HPDE6-E6E7 (cell line): ENCODE data around the gene CEBPA.
A peak's percentile ranks its signal among the peaks of the same experiment; 100 is the strongest.
"Not testable (repeated sequence)": the region's sequence is repeated elsewhere in the genome, so short reads cannot be mapped to it uniquely, and the experiment has no call there.

Experiments used
- DNase-seq: peaks from one replicate; pipeline ENCODE4 v3.0.0; 2011; ENCODE audit warnings: missing footprints; ENCODE audit errors: extremely low spot score

The CEBPA gene

DNA sequence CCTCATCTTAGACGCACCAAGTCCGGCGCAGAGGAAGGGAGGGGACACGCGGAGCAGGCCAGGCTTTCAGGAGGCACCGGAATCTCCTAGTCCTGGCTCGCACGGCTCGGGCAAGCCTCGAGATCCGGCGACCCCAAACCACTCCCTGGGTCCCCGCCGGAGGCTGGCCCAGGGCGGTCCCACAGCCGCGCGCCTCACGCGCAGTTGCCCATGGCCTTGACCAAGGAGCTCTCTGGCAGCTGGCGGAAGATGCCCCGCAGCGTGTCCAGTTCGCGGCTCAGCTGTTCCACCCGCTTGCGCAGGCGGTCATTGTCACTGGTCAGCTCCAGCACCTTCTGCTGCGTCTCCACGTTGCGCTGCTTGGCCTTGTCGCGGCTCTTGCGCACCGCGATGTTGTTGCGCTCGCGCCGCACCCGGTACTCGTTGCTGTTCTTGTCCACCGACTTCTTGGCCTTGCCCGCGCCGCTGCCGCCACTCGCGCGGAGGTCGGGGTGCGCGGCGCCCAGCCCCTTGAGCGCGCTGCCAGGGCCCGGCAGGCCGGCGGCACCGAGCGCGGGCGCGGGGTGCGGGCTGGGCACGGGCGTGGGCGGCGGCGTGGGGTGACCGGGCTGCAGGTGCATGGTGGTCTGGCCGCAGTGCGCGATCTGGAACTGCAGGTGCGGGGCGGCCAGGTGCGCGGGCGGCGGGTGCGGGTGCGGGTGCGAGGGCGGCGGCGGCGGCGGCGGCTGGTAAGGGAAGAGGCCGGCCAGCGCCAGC, 1.0 kb downstream of the CEBPA start:
- no peak for DNase-seq

GRCh38 chr19:33300894-33301143, 1.5 kb downstream of the CEBPA start:
- no peak for DNase-seq

DNA sequence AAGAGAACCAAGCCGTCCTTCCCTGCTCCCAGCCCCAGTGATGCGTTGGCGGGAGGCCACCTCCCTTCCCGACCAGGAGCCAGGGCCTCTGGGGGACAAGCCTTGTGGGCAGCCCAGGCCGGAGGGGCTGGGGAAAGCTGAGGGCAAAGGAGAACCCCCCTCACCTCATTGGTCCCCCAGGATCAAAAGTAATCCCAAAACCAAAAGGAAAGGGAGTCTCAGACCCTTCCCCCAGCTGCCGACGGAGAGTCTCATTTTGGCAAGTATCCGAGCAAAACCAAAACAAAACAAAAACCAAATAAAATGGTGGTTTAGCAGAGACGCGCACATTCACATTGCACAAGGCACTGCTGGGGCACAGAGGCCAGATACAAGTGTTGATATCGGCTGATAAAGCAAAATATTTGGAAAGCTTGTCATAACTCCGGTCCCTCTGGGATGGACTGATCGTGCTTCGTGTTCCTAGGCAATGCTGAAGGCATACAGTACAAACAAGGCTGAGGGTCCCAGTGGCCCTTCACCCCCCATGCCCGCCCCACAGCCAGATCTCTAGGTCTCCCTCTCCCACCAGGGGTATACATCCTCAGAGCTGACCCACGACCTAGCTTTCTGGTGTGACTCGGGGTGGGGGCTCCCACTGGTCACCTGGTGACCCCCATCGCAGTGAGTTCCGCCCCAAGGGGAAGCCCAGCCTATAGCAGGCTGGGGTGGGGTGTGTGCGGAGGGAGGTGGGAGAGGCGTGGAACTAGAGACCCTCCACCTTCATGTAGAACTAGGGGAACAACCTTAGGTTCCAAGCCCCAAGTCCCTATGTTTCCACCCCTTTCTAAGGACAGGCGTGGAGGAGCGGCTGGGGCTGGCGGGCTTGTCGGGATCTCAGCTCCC, 2.1 kb downstream of the CEBPA start:
- DNase-seq = no peak

- DNase-seq = no peak
Measured at GRCh38 chr19:33299051-33299688, 3.2 kb downstream of the CEBPA start.

DNA sequence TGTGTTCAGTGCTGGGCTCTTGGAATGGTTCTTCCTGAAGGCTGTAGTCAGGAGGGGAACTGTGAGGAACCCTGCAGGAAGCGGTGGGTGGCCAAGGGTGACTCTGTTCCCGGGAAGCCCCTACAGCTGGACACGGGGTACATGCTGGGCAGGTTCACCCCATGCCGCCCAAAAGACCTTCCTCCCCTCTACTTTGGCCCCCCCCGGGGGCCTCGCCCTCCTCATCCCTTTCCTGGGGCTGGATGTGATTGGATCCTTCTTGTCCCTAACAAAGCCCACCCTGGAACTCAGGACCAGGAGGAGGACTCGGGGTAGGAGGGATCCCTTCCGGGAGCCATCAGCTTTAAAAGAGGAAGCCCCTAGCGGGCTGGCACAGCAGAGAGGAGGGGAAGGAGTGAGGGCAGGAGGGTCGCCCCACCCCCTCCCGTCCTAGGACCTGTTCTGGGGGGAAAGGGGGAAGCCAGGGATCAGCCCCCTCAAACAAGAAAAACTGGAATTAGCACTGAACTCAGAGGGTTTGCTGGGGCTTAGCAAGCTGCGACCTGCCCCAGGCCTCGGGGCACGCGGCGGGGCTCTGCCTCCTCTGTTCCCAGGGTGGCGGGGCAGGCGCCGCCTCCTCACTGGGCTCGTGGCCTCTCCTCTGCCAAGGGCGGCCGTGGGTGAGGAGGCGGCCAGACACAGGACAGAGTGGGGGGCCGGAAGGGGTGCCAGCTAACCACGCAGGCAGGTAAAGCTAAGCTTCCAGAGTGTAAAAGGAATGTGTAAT, 4.0 kb downstream of the CEBPA start:
- peak; percentile 77 for DNase-seq

DNA sequence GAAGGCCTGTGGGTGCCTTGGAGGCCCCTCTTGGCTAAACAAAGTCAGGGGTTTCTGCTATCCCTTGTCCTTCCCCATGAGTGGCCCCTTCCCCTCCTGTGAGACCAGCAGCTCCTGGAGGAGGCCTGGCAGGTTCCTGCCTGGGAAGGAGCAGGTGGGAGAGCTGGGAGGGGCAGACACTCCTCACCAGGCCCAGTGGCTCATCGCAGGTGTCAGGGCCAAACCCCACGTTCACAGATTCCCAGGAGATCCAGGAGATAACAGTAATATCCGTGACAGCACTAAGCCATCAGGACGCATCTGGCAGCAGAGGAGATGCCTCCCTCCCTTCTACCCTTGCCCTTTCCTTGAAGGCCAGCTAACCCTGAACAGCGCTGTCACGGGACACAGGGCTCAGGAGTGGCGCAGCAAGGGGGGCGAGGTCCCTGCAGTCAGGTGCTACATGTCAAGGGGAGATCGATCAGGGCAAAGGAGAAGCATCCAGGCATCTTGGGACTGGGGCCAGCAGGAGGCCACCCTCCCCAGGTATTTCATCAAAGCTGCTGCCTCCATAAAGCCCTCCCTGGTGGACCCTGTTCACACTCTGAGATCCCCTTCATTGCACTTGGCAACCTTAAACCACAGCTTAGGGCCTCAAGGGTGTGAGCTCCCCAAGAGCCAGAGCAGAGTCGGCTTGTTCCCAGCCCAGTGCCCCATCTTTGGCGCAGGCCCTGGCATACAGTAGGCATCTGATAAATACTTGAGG, 4.8 kb downstream of the CEBPA start:
- no peak for DNase-seq

DNA sequence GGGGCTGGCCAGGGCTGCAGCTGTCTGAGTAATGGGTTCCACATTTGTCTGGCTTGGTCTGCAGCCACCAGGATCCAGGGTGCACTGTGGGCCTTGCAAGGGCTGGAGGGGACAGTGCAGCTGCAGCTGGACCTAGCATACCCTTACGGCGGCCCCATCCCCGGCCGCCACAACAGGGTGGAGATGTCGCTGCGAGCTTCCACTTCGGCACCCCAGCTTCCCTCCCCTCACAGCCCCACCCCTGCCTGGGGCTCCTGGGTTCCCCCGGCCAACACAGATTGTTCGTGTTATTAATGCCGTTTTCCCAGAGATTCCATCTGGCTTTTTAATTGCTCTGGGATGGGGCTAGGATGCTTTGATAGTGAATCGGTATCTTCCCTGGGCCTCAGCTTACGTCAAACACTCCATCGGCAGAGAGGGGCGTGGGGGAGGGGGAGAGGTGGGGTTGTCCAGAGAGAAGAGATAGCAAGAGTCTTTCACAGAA, 5.8 kb downstream of the CEBPA start:
- DNase-seq = no peak

DNA sequence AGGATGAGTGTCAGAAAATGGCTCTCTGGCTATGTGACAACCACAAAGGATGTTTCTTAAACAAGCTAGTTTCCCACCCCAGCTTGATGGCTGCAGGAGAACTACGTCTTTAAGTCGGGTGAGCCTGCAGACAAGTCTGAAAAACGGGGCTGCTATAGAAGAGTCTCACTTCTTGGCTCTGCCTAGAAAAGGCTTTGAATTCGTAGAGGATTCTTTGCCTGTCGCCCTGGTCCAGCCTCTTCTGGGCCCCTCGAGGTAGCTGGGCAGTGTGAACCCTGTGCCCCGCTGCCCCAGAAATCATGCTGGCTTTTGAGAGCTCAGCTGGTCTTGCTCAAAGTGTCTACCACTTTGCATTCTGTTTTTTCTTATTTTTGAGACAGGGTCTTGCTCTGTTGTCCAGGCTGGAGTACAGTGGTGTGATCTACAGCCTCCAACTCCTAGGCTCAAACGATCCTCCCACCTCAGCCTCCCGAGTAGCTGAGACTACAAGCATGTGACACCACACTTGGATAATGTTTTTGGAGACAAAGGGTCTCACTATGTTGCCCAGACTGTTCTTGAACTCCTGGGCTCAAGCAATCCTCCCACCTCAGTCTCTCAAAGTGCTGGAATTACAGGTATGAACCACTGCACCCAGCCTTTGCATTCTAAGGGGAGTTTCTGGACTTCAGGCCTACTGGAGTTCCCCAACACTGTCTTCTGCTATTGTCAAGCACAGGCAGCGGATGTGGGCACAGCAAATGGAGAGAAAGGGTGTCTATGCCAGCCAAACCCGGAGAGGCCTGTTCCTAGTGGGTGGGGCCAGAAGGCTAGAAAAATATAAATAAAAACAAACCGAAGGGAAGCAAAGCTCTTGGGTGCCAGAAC, 6.5 kb downstream of the CEBPA start:
- no peak for DNase-seq

DNA sequence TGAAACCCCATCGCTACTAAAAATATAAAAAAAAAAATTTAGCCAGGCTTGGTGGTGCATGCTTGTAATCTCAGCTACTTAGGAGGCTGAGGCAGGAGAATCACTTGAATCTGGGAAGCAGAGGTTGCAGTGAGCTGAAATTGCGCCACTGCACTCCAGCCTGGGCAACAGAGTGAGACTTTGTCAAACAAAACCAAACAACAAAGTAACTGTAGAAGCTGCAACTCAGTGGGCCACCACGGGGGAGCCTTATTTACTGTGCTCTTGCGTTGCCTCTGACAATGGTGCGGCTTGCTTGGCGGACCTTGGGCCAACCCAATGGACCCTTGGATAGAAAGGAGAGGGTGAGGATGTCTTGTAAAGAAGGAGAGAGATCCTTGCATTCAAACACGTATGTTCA, 7.3 kb downstream of the CEBPA start:
- DNase-seq = not testable (repeated sequence)

- DNase-seq = no peak
Measured at GRCh38 chr19:33294058-33294798, 8.1 kb downstream of the CEBPA start.

DNA sequence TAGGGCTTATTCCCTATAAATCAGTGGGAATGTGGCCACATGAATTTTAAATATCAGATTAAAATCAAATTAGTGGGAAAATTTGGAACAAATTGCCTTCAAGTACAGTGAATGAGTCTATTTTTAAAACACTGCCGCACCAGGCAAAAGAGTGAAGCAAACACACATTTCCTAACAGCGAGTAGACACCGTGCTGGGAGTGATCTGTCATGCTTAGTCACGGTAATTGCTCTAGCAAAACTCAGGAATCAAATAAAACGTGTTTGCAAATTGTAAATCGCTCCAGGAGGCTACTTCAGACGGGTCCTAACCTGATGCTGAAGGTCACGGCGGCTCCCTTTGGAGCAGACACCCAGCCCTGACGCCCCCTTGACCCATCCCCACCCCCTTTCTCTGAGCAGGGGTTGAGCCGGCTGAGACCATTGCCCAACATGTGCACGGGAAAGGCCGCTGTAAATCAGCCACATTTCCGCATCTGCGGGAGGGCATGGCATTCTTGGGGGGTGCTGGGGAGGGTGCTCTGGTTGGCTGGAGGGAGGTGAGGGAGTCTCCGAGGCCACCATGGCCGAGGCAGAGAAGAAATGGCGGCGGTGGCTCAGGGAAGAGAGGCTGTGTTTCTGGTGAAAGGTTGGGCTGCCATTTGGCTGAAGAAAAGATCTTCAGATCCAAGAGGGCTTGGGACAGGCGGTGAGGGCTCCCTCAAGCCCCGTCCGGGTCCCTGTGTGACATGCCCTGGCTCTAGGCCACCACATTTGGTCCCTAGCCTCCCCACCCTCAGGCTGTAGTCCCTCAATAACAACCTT, 8.9 kb downstream of the CEBPA start:
- peak; percentile 80 for DNase-seq

- DNase-seq = no peak
Measured at GRCh38 chr19:33292595-33293254, 9.6 kb downstream of the CEBPA start.

- no peak for DNase-seq
Measured at GRCh38 chr19:33291623-33292534, 10.5 kb downstream of the CEBPA start.

GRCh38 chr19:33290956-33291622, 11.2 kb downstream of the CEBPA start:
- peak; percentile 78 for DNase-seq

GRCh38 chr19:33290082-33290815, 12.1 kb downstream of the CEBPA start:
- DNase-seq = no peak

DNA sequence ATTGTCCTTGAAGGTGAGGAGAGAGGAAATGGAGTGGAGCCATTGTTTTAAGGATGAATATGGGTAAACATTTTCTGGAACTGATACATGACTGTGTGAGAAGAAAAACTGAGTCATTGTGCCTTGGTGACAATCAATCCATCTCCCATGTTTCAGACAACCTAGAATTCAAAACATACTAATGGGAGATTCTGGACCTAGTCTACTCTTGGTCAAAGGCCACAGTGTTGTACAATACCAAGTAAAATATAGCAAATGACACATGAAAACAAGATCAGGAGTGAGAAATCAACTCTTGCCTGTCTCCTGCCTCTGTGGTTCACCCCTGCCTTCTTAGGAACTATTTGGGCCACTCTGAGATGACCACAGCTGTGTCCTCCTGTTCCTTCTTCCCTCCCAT, 13.1 kb downstream of the CEBPA start:
- no peak for DNase-seq
